Epidermal melanocyte (primary cell): ENCODE measurements around the gene TARS2.

Source experiments
- DNase-seq: peaks from one replicate; pipeline ENCODE4 v3.0.0; 2011; ENCODE audit warnings: low spot score; ENCODE audit not compliant: insufficient read length

Gene TARS2

DNA sequence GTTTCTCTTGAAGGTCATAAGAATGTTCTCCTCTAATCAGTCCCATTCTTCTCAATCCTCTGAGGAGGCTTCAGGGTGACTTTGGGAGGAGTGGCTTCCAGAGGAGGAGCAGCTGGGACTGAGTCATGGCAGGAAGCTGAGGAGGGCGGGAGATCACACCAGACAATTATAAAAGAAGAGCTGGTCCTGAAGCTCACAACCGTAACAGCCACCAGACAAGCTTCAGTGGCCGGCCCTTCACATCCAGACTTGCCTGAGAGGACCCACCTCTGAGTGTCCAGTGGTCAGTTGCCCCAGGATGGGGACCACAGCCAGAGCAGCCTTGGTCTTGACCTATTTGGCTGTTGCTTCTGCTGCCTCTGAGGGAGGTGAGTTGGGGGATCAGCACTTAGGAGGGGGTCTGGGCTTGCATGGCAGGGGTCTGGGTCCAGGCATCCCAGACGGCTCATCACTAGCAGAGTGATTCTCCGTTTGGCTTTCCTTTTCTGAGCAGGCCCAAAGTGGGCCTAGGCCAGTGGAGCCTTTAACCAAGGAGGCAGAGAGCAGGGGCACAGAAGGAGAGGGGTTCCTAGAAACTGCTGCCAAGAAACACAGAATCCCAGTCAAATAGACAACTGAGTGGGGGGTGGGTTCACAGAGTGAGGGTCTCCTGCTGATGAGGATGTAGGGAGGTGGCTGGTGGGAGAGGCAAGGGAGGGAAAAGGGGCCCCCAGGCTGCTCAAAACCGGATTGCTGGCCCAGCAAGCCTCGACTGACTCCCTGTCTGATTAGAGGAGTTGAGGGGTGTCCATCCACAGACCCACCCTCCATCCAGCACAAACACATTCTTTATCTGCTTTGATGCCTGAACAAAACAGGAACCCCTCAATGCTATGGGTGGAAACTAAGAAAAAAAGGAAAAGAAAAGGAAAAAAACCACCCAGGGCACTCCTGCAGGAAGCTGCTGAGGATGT is 21.0 kb downstream of the TARS2 start, which contains the start of gene ECM1:
Gene ECM1, plus strand, starts transcription at position 198 of the 953 bp plus-strand sequence. Its CDS starts 101 bp downstream, at position 299.
- peak; percentile 89 for DNase-seq

- no peak for DNase-seq
Measured at GRCh38 chr1:150508982-150509381, 21.8 kb downstream of the TARS2 start.

DNA sequence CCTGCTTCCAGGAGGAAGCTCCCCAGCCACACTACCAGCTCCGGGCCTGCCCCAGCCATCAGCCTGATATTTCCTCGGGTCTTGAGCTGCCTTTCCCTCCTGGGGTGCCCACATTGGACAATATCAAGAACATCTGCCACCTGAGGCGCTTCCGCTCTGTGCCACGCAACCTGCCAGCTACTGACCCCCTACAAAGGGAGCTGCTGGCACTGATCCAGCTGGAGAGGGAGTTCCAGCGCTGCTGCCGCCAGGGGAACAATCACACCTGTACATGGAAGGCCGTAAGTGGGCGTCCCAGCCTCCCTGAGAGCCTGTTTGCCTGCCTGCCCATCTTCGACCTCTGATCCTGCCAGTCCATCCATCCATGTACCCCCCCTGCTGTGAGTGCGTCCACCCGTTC is 24.3 kb downstream of the TARS2 start:
- DNase-seq, result no peak

GRCh38 chr1:150511985-150512660 is 24.9 kb downstream of the TARS2 start:
- no peak for DNase-seq

DNA sequence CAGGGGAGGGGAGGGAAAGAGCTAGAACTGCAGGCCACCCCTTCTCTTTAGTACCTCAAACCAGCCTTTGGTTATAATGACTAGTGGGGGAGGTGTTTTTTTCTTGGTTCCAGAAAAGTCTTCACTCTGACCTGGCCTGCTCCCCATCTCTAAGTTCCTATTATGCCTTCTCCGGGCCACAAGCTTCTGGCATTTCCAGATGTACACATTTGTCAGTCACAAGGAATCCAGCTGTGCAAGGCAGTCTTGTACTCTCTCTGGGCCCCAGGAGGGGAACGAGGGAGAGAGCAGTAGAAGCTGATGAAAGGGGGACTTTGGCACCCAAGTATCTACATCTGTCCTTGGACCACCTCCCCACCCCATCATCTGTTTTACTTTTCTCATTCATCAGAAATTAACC is 25.6 kb downstream of the TARS2 start:
- no peak for DNase-seq

DNA sequence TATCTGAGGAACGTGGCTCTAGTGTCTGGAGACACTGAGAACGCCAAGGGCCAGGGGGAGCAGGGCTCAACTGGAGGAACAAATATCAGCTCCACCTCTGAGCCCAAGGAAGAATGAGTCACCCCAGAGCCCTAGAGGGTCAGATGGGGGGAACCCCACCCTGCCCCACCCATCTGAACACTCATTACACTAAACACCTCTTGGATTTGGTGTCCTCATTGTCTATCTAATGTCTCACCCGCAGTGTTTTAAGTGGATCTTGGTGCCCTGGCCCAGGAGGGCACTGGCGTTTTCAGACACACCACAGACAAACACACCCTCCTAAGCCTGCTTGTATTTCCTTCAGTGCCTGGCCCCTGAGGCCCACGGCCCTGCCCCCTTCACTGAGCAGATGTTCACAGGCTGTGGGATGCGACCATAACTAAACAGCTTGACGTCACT is 26.2 kb downstream of the TARS2 start:
- no peak for DNase-seq

GRCh38 chr1:150514260-150514659 is 27.0 kb downstream of the TARS2 start:
- DNase-seq, result no peak

DNA sequence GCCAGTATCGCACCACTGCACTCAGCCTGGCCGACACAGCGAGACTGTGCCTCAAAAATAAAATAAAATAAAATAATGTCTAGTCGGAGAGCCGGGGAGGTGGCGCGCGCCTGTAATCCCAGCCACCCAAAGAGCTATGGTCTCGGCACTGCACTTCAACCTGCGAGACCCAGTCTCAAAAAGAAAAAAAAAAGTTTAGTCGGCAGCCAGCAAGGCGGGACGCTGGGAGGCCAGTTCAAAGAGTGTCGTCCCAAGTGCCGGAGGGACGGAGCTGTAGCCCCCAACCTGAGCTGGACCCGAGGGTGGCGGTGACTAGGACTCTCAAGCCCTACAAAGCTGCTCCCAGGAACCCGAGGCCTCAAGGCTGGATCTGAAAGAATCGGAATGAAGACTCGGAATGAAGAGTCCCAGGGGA is 27.7 kb downstream of the TARS2 start:
- DNase-seq, result no peak

DNA sequence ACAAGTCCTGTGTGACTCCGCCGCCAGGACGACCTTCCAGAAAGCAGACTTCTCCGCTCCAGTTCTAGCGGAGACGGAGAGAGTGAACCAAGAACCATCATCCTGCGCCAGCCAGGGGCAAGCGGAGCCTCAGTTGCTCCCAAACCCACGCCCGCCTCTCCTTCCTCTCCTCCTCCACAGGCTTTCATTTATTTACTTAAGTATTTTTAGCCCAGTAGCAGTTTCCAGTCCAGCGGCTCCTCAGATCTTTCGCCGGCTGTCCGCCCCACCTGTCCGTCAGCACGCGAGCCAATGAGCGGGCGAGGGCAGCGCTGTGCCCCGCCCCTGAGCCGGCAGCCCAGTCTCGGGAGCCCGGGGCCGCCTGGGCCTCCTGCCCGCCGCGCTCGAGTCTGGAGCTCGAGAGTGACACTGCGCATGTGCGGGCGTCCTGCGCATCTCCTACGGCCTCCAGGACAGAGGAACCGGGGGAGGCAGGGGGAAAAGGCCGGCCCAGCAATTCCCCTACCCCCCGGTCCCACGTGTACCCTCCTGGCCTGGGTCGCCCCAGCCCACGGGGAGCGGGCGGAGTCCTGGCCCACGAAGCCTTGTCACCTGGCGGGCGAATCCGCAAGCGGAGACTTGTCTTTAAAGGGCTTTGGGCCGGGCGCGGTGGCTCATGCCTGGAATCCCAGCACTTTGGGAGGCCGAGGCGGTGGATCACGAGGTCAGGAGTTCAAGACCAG is 28.3 kb downstream of the TARS2 start, which contains the start of gene FALEC:
Gene FALEC, plus strand, starts transcription at position 425 of the 722 bp plus-strand sequence.
- DNase-seq, result peak; percentile 89

GRCh38 chr1:150516050-150516591 is 28.9 kb downstream of the TARS2 start:
- no peak for DNase-seq

- no peak for DNase-seq
Measured at GRCh38 chr1:150516616-150517015, 29.4 kb downstream of the TARS2 start.

DNA sequence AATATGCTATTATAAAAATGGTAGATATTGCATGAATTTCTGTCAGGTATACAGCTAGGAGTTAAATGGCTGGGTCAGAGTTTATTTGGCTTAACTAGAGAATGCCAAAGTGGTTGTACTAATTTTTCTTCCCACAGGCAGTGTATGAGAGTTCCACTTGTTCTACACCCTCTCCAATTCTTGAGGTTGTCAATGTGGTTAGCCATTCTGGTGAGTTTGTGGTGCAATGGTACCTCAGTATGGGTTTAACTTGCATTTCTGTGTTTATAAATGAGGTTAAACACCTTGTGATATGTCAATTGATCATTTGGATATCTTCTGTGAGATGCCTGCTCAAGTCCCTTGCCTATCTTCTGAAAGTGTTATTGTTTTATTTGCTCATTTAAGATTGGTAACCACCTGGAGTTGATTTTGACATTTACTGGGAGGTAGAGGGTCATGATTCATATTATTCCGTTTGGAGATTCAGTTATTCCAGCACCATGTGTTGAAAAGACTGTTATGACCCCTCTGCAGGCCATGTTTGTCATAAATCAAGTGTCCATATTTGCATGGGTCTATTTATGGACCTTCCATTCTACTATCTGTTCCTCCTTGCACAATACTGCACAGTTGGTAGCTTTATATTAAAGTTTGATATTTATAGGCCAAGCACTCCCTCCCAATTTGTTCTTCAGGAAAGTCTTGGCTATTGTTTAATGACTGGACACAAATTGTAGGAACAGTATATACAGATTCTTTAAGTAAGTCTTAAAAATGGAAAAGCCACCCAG is 34.2 kb downstream of the TARS2 start:
- DNase-seq, result no peak

DNA sequence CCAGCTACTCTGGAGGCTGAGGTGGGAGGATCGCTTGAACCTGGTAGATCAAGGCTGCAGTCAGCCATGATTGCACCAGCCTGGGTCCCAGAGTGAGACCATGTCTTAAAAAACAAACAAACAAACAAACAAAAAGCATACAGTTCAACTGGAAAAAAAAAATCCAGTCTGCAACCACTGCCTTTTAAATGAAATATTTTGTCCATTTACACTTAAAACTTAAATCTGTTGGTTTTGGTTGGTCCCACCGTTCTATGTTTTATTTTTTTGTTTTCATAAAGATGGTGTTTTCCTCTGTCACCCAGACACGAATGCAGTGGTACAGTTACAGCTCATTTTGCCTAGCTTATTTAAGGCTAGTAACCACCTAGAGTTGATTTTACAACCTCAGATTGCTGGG is 38.1 kb downstream of the TARS2 start:
- DNase-seq, result no peak

- DNase-seq, result no peak
Measured at GRCh38 chr1:150528196-150528595, 41.0 kb downstream of the TARS2 start.

DNA sequence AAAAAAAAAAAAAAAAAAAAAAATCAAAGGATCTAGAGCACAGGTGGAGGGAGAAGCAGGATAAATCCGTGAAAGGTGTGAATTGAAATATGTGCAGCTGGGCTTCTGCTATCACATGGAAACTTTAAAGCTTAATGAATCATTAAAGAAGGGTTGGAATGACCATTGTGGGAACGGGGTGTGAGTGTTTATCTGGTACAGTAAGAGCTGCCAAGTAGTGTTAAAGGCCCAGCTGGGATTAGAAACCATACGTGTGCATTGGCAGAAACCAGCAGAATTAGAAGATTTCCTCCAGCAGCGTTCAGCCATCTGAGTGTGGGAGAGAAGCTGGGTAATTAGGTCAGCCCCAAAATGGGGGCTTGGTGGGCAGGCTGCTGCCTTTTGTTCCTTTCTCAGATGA is 41.8 kb downstream of the TARS2 start:
- no peak for DNase-seq

GRCh38 chr1:150530491-150531159 is 43.4 kb downstream of the TARS2 start:
- DNase-seq, result no peak

- no peak for DNase-seq
Measured at GRCh38 chr1:150532860-150533259, 45.6 kb downstream of the TARS2 start.

DNA sequence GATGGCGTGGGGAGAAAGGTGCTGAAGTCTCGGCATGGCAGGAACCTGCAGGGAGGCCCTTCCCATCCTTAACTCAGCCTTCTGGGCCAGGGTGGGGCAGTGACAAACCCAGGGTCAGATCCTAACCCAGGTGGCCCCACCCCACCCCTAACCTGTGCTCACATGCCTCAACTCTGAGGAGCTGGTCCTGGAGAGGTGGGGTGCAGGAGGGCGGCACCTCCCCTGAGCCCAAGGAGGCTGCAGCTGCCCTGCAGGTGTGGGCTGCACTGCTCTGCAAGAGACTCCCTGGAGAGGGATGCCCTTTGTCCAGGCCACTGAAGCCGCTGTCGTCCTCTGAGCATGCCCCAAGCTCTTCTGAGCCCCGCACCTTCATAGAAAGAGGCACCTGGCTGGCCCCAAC is 46.8 kb downstream of the TARS2 start:
- DNase-seq, result no peak

DNA sequence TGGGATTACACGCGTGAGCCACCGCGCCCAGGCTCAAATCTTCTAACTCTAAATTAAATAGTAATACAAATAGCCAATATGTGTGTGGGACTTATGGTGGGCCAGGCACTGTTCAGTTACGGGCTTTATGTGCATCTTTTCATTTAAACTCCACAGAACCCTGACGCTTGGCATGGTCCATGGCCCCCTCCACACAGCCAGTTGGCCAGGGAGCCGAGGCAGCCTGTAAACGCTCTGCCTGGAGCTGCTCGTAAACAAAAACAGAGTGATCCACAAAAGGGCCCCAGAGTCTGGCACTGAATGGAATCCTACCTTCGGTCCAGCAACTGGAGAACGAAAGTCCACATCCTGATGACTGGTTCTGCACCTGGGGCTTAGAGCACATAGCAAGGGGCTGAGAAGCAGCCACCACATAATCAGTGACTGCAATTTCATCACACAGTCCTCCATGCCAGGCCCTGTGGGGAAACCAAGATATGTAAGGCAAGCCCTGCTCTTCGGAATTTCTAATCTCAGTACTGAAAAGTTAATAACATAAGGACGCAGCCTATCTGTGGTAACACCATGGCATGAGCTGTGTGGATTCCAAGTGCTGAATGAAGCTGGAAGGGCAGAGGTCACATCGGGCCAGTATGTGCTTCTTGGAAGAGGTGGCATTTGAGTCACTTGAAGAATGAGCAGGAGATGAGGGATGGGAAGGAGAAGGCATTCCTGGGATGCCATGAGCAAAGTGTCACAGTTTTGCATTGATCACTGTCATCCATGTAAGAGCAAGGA is 48.5 kb downstream of the TARS2 start:
- no peak for DNase-seq
